SU-DHL-6 (cell line): ENCODE results near the gene PNMT.

Experiments used
- H2AFZ ChIP-seq: fragments of 200-600 bp; sonication (generic); 2 replicates; pipeline ENCODE4 v1.6.1; 2014; ENCODE audit warnings: low read depth, mild to moderate bottlenecking, moderate library complexity, mixed read lengths, antibody characterized with exemption, low read length; ENCODE audit not compliant: severe bottlenecking
- H3F3A ChIP-seq: fragments of 200-600 bp; shearing (Covaris generic); 2 replicates; pipeline ENCODE4 v1.6.0; 2016; ENCODE audit warnings: antibody characterized with exemption, mild to moderate bottlenecking; ENCODE audit not compliant: insufficient read depth
- H3K27ac ChIP-seq: fragments of 200-600 bp; sonication (generic); 2 replicates; pipeline ENCODE4 v1.5.1; 2016; ENCODE audit warnings: low read depth, mild to moderate bottlenecking, low read length, moderate library complexity, mixed read lengths
- H3K27me3 ChIP-seq: fragments of 200-600 bp; sonication (generic), shearing (Covaris generic); 2 replicates; pipeline ENCODE4 v1.6.0; 2014; ENCODE audit warnings: mild to moderate bottlenecking, low read length
- H3K36me3 ChIP-seq: fragments of 200-600 bp; sonication (generic); 2 replicates; pipeline ENCODE4 v1.6.1; 2014; ENCODE audit warnings: mild to moderate bottlenecking, low read length, mixed read lengths
- H3K4me2 ChIP-seq: fragments of 300-600, 200-600 bp; shearing (Covaris generic), sonication (generic); 2 replicates; pipeline ENCODE4 v1.6.0; 2014; ENCODE audit warnings: low read length, low read depth, mild to moderate bottlenecking; ENCODE audit not compliant: poor library complexity, severe bottlenecking
- H3K4me3 ChIP-seq: fragments of 200-600 bp; sonication (generic); 2 replicates; pipeline ENCODE4 v1.5.1; 2014; ENCODE audit warnings: antibody characterized with exemption, low read length, mild to moderate bottlenecking, mixed read lengths; ENCODE audit not compliant: insufficient read depth, poor library complexity, severe bottlenecking
- H3K79me2 ChIP-seq: fragments of 200-600 bp; sonication (generic); 2 replicates; pipeline ENCODE4 v1.6.1; 2014; ENCODE audit warnings: mild to moderate bottlenecking, low read length, moderate library complexity; ENCODE audit not compliant: insufficient read depth
- H3K9ac ChIP-seq: fragments of 200-600 bp; sonication (generic); 2 replicates; pipeline ENCODE4 v1.7.0; 2014; ENCODE audit warnings: mild to moderate bottlenecking, low read length
- H3K9me2 ChIP-seq: fragments of 200-600 bp; sonication (generic); replicated peaks from 2 replicates; pipeline ENCODE4 v1.6.1; 2014; ENCODE audit warnings: low read length; ENCODE audit not compliant: insufficient read depth
- H3K9me3 ChIP-seq: fragments of 200-600 bp; sonication (generic); 2 replicates; pipeline ENCODE4 v1.6.1; 2014; ENCODE audit warnings: low read length, mixed read lengths; ENCODE audit not compliant: insufficient read depth
- H4K20me1 ChIP-seq: fragments of 200-600 bp; sonication (generic); 2 replicates; pipeline ENCODE4 v1.6.1; 2014; ENCODE audit warnings: low read depth, mild to moderate bottlenecking, antibody characterized with exemption, low read length, moderate library complexity, mixed read lengths
- EZH2phosphoT487 ChIP-seq: fragments of 200-600 bp; sonication (generic), shearing (Covaris generic); conservative IDR thresholded peaks from 2 replicates; pipeline ENCODE4 v1.6.1; 2018; ENCODE audit warnings: mild to moderate bottlenecking, antibody characterized with exemption, low read length, moderate library complexity, mixed read lengths
- TF ChIP-seq, protein P1 (sequence below): fragments of 200-600 bp; sonication (generic); IDR thresholded peaks from one replicate; pipeline ENCODE4 v1.5.1; 2017; ENCODE audit warnings: antibody characterized with exemption, mild to moderate bottlenecking, low read length, moderate library complexity; ENCODE audit not compliant: insufficient read depth, poor library complexity, severe bottlenecking

Gene PNMT

GRCh38 chr17:39624313-39624712 is 43.9 kb upstream of the PNMT start:
- no peak overlapping the region for H3K9ac ChIP-seq
- H3F3A ChIP-seq = peaks cover 5% of the 10 kb centered on the region; the same call in 1 of the 2 replicates
- H3K9me2 ChIP-seq = no peaks in the 10 kb centered on the region
- H3K79me2 ChIP-seq = no peaks in the 10 kb centered on the region
- H3K4me3 ChIP-seq = no peak overlapping the region
- H3K36me3 ChIP-seq = no peaks in the 10 kb centered on the region
- no peak overlapping the region for H3K27ac ChIP-seq
- no peaks in the 10 kb centered on the region for H3K27me3 ChIP-seq
- TF ChIP-seq, protein P1, sequence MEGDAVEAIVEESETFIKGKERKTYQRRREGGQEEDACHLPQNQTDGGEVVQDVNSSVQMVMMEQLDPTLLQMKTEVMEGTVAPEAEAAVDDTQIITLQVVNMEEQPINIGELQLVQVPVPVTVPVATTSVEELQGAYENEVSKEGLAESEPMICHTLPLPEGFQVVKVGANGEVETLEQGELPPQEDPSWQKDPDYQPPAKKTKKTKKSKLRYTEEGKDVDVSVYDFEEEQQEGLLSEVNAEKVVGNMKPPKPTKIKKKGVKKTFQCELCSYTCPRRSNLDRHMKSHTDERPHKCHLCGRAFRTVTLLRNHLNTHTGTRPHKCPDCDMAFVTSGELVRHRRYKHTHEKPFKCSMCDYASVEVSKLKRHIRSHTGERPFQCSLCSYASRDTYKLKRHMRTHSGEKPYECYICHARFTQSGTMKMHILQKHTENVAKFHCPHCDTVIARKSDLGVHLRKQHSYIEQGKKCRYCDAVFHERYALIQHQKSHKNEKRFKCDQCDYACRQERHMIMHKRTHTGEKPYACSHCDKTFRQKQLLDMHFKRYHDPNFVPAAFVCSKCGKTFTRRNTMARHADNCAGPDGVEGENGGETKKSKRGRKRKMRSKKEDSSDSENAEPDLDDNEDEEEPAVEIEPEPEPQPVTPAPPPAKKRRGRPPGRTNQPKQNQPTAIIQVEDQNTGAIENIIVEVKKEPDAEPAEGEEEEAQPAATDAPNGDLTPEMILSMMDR = no peak
- no peak for TF ChIP-seq EZH2phosphoT487
- no peaks in the 10 kb centered on the region for H3K9me3 ChIP-seq
- H4K20me1 ChIP-seq = no peaks in the 10 kb centered on the region
- H2AFZ ChIP-seq = no peak overlapping the region
- no peak overlapping the region for H3K4me2 ChIP-seq

- H3K36me3 ChIP-seq = no peaks in the 10 kb centered on the region
- H2AFZ ChIP-seq = no peak overlapping the region
- no peaks in the 10 kb centered on the region for H3K79me2 ChIP-seq
- no peak for TF ChIP-seq EZH2phosphoT487
- TF ChIP-seq, protein P1 = no peak
- H3K9me3 ChIP-seq = no peaks in the 10 kb centered on the region
- H4K20me1 ChIP-seq = no peaks in the 10 kb centered on the region
- no peak overlapping the region for H3K27ac ChIP-seq
- H3K4me3 ChIP-seq = no peak overlapping the region
- no peak overlapping the region for H3K4me2 ChIP-seq
- H3K9ac ChIP-seq = no peak overlapping the region
- peaks cover 5% of the 10 kb centered on the region; the same call in 1 of the 2 replicates for H3F3A ChIP-seq
- H3K9me2 ChIP-seq = no peaks in the 10 kb centered on the region
- H3K27me3 ChIP-seq = no peaks in the 10 kb centered on the region
Measured at GRCh38 chr17:39625198-39625785, 43.0 kb upstream of the PNMT start.

DNA sequence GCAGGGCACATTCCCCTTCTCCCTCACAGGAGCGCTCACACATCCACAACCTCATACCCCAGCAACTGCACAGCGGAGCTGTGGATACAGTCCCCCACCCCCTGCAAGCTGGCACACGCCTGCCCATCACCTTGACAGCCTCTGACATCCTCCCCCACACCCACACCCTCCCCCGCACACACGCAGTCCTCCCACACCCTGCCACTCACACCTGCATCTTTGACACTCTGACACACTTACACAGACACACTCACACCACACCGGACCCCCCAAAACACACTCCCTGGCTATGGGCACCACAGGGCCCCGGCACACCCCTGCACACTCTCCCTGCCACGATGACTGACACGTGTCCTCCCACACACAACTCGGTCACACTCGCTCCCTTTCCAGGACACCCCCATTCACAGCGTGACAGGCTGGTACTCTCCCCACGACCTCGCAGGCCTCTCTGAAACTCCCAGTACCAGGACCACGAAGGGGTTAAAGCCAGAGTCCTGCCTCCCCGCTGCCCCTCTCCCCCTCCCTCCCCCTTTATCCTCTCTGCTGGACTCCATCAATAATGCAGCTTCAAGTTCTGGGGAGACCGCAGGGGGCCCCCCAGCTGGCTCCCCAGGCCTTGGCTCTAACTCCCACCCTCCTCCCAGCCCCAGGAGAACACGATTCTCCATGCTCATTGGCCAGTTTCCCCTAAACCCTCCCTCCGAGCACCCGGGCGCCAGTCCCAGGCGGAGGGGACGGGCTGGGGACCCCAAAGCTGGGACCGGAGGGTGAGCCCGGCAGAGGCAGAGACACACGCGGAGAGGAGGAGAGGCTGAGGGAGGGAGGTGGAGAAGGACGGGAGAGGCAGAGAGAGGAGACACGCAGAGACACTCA is 41.8 kb upstream of the PNMT start, which contains the start of gene PPP1R1B:
PPP1R1B (plus strand) TSS at position 782 of the 876 bp plus-strand sequence. CDS start 441 bp downstream, outside the sequence.
- Histone ChIP-seq H4K20me1 (no peaks in the 10 kb centered on the region), H3K9ac (no peak within 1 kb of the TSS), H3K9me2 (no peaks in the 10 kb centered on the region), H3F3A (peaks cover 5% of the 10 kb centered on the region; the same call in 1 of the 2 replicates), H3K27ac (no peak within 1 kb of the TSS), H3K27me3 (no peaks in the 10 kb centered on the region), H3K4me2 (no peak within 1 kb of the TSS), H3K9me3 (no peaks in the 10 kb centered on the region), H3K79me2 (no peaks in the 10 kb centered on the region), H2AFZ (no peak within 1 kb of the TSS), H3K36me3 (no peaks in the 10 kb centered on the region), H3K4me3 (no peak within 1 kb of the TSS)
- TF ChIP-seq, protein P1 = no peak
- no peak for TF ChIP-seq EZH2phosphoT487
